MCF 10A (cell line): Measurements from ENCODE around the gene ZCWPW1. TPM values are rescaled to one million over a fixed set of nuclear protein-coding genes. Genes with fewer than 3 reads are reported as not detected.

Experiments used
- BruUV-seq: library from RNA; stranded (reverse); fragments of 400-500 nt; replicated peaks from 2 replicates; lab custom pipeline; 2021; lab: Mats Ljungman, UMichigan
- CTCF ChIA-PET: fragments of 300-600 bp; sonication (Branson Sonifier 250); formaldehyde crosslinking; extraction: SDS; loops from one replicate; lab custom pipeline; 2021; ENCODE audit warnings: antibody characterized with exemption, inconsistent platforms; lab: Yijun Ruan, JAX
- POLR2A ChIA-PET: fragments of 300-600, 350-650 bp; sonication (Branson Sonifier 250); formaldehyde crosslinking; extraction: SDS; loops from one replicate; lab custom pipeline; 2020; ENCODE audit warnings: antibody characterized with exemption, inconsistent platforms; lab: Yijun Ruan, JAX
- DNase-seq: peaks from one replicate; pipeline ENCODE4 v3.0.0-alpha.2; 2018; ENCODE audit not compliant: unreplicated experiment
- H3K27ac Mint-ChIP-seq: one replicate; pipeline ENCODE4 v1.8.0; 2022; ENCODE audit warnings: mild to moderate bottlenecking, low read depth, mixed read lengths; ENCODE audit not compliant: unreplicated experiment
- H3K27me3 Mint-ChIP-seq: one replicate; pipeline ENCODE4 v1.8.0; 2022; ENCODE audit warnings: mixed read lengths; ENCODE audit not compliant: insufficient read depth, unreplicated experiment
- H3K36me3 Mint-ChIP-seq: one replicate; pipeline ENCODE4 v1.8.0; 2022; ENCODE audit warnings: mild to moderate bottlenecking, moderate library complexity, mixed read lengths; ENCODE audit not compliant: insufficient read depth, unreplicated experiment
- H3K4me1 Mint-ChIP-seq: one replicate; pipeline ENCODE4 v1.8.0; 2022; ENCODE audit warnings: mixed read lengths; ENCODE audit not compliant: insufficient read depth, unreplicated experiment
- H3K4me3 Mint-ChIP-seq: one replicate; pipeline ENCODE4 v1.8.0; 2022; ENCODE audit warnings: mild to moderate bottlenecking, moderate library complexity, mixed read lengths; ENCODE audit not compliant: unreplicated experiment
- H3K9me3 Mint-ChIP-seq: one replicate; pipeline ENCODE4 v1.8.0; 2022; ENCODE audit warnings: mixed read lengths; ENCODE audit not compliant: unreplicated experiment
- CTCF ChIP-seq: fragments of 200-600 bp; IDR thresholded peaks from one replicate; pipeline ENCODE4 v1.8.0; 2022; ENCODE audit warnings: antibody characterized with exemption, mild to moderate bottlenecking; ENCODE audit not compliant: unreplicated experiment
- intact Hi-C: fragments of 100-400 bp; cut with micrococcal nuclease; formaldehyde crosslinking; loops from 2 replicates; pipeline ENCODE4 v1.14.1; 2022
- total RNA-seq: library from RNA; stranded (reverse); gene quantifications from 2 replicates; pipeline ENCODE4 v1.2.3, GENCODE V29; 2022

ZCWPW1 gene
- total RNA-seq, 1 experiment from 2014 or later: 6.5 TPM

- H3K36me3 Mint-ChIP-seq: no peaks in the 10 kb centered on the region
- no peak overlapping the region for H3K27ac Mint-ChIP-seq
- CTCF ChIA-PET: no interaction called here
- TF ChIP-seq CTCF: no peak
- POLR2A ChIA-PET: interaction anchor here (1.3 kb wide), 1 partner anchor 9 kb away, joined by 9 read pairs; the partner anchor contains the start of genes MEPCE and ZCWPW1
- no peaks in the 10 kb centered on the region for H3K27me3 Mint-ChIP-seq
- no TSS peak for BruUV-seq
- H3K9me3 Mint-ChIP-seq: no peaks in the 10 kb centered on the region
- no peak overlapping the region for H3K4me3 Mint-ChIP-seq
- H3K4me1 Mint-ChIP-seq: no peaks in the 10 kb centered on the region
- intact Hi-C loops: no loop called here
- DNase-seq: no peak
Observed at GRCh38 chr7:100419660-100420226, 8.8 kb downstream of the ZCWPW1 start.

- no peak for DNase-seq
- no peaks in the 10 kb centered on the region for H3K4me1 Mint-ChIP-seq
- ChIA-PET POLR2A (interaction anchor here (0.6 to 1.3 kb wide), 2 partner anchors 9 to 556 kb away, joined by 3 to 9 read pairs; partner anchors contain the start of genes MEPCE and ZCWPW1), CTCF (interaction anchor here (0.8 kb wide), 1 partner anchor 12 kb away, joined by 4 read pairs; no protein-coding TSS in a partner anchor)
- no peaks in the 10 kb centered on the region for H3K9me3 Mint-ChIP-seq
- no peak overlapping the region for H3K27ac Mint-ChIP-seq
- no peaks in the 10 kb centered on the region for H3K27me3 Mint-ChIP-seq
- no peaks in the 10 kb centered on the region for H3K36me3 Mint-ChIP-seq
- intact Hi-C loops: no loop called here
- BruUV-seq: no TSS peak
- H3K4me3 Mint-ChIP-seq: no peak overlapping the region
- TF ChIP-seq CTCF: no peak
Observed at GRCh38 chr7:100418930-100419659, 9.4 kb downstream of the ZCWPW1 start.

GRCh38 chr7:100415448-100415847 is 13.1 kb downstream of the ZCWPW1 start:
- CTCF ChIA-PET: interaction anchor here (0.6 to 1.9 kb wide), 2 partner anchors 8 to 173 kb away, joined by 3 to 16 read pairs; no protein-coding TSS in a partner anchor
- BruUV-seq: no TSS peak
- intact Hi-C loops: no loop called here
- H3K27ac Mint-ChIP-seq: no peak overlapping the region
- no peaks in the 10 kb centered on the region for H3K9me3 Mint-ChIP-seq
- no peak for DNase-seq
- H3K4me1 Mint-ChIP-seq: no peaks in the 10 kb centered on the region
- no peak for TF ChIP-seq CTCF
- no peaks in the 10 kb centered on the region for H3K36me3 Mint-ChIP-seq
- no peaks in the 10 kb centered on the region for H3K27me3 Mint-ChIP-seq
- POLR2A ChIA-PET: interaction anchor here (1.0 to 1.4 kb wide), 3 partner anchors 9 to 21 kb away, joined by 3 to 9 read pairs (median 6); partner anchors contain the start of genes MEPCE and ZCWPW1
- H3K4me3 Mint-ChIP-seq: no peak overlapping the region

GRCh38 chr7:100413889-100414288 is 14.6 kb downstream of the ZCWPW1 start:
- intact Hi-C loops: no loop called here
- Mint-ChIP-seq H3K36me3 (no peaks in the 10 kb centered on the region), H3K9me3 (no peaks in the 10 kb centered on the region), H3K27ac (no peak overlapping the region), H3K27me3 (no peaks in the 10 kb centered on the region), H3K4me3 (no peak overlapping the region), H3K4me1 (no peaks in the 10 kb centered on the region)
- TF ChIP-seq CTCF: no peak
- BruUV-seq: no TSS peak
- ChIA-PET POLR2A (interaction anchor here (2.3 kb wide), 1 partner anchor 15 kb away, joined by 11 read pairs; the partner anchor contains the start of genes MEPCE and ZCWPW1), CTCF (no interaction called here)
- DNase-seq: no peak
